Common myeloid progenitor, CD34-positive (primary cell): ENCODE measurements around the gene SLC35G1.
A peak's percentile ranks its signal among the peaks of the same experiment; 100 is the strongest.

ENCODE experiments used
- CTCF ChIA-PET: fragments of 350-600 bp; sonication (Branson Sonifier 250); formaldehyde crosslinking; loops from one replicate; lab custom pipeline; 2021; ENCODE audit warnings: antibody characterized with exemption; lab: Charles Lee
- POLR2A ChIA-PET: fragments of 350-600 bp; sonication (Branson Sonifier 250); formaldehyde crosslinking; loops from one replicate; lab custom pipeline; 2021; ENCODE audit warnings: antibody characterized with exemption; lab: Charles Lee
- DNase-seq, 3 donors: peaks; one replicate each; pipeline versions ENCODE4 v3.0.0 to v3.0.0-alpha.2; 2013
- H3K27ac ChIP-seq, 2 experiments: 1 replicate in 1 of 2; 2 replicates in 1 of 2; pipeline ENCODE4 v1.7.0; 2013; ENCODE audit warnings: inconsistent platforms in 2 of 2, low read length in 2 of 2, mild to moderate bottlenecking in 2 of 2, low read depth in 1 of 2, moderate library complexity in 1 of 2; ENCODE audit not compliant: severe bottlenecking in 2 of 2, insufficient read depth in 1 of 2, poor library complexity in 1 of 2
- H3K27me3 ChIP-seq, 5 experiments: replicated peaks in 2 of 5; 1 replicate in 3 of 5; 2 replicates in 2 of 5; pipeline versions ENCODE4 v1.6.1 to v1.7.0; 2013; ENCODE audit warnings: low read length in 4 of 5, mild to moderate bottlenecking in 2 of 5, moderate library complexity in 2 of 5, inconsistent platforms in 1 of 5; ENCODE audit not compliant: insufficient read depth in 5 of 5, control insufficient read depth in 4 of 5
- H3K36me3 ChIP-seq, 4 experiments: 1 replicate in 2 of 4; 2 replicates in 2 of 4; pipeline versions ENCODE4 v1.6.1 to v1.7.0; 2013; ENCODE audit warnings: low read length in 3 of 4, control low read depth in 1 of 4, mild to moderate bottlenecking in 1 of 4; ENCODE audit not compliant: control insufficient read depth in 4 of 4, insufficient read depth in 4 of 4
- H3K4me1 ChIP-seq, 4 experiments: 1 replicate in 3 of 4; 2 replicates in 1 of 4; pipeline versions ENCODE4 v1.6.1 to v1.7.1; 2013; ENCODE audit warnings: low read length in 3 of 4, mild to moderate bottlenecking in 3 of 4, control low read depth in 1 of 4, inconsistent platforms in 1 of 4, moderate library complexity in 1 of 4; ENCODE audit not compliant: control insufficient read depth in 4 of 4, insufficient read depth in 4 of 4; ENCODE audit errors: control extremely low read depth in 1 of 4
- H3K4me3 ChIP-seq, 7 experiments: 1 replicate in 4 of 7; 2 replicates in 3 of 7; pipeline versions ENCODE4 v1.5.1 to v1.7.0; 2013; ENCODE audit warnings: mild to moderate bottlenecking in 7 of 7, low read length in 6 of 7, moderate library complexity in 6 of 7, inconsistent platforms in 2 of 7, low read depth in 2 of 7, control low read depth in 1 of 7; ENCODE audit not compliant: insufficient read depth in 4 of 7, control insufficient read depth in 1 of 7; ENCODE audit errors: extremely low read depth in 1 of 7
- H3K9me3 ChIP-seq, 5 experiments: 1 replicate in 4 of 5; 2 replicates in 1 of 5; pipeline versions ENCODE4 v1.6.1 to v1.7.1; 2013; ENCODE audit warnings: low read length in 4 of 5, mild to moderate bottlenecking in 2 of 5, inconsistent platforms in 1 of 5, low read depth in 1 of 5, moderate library complexity in 1 of 5; ENCODE audit not compliant: control insufficient read depth in 4 of 5, insufficient read depth in 2 of 5; ENCODE audit errors: control extremely low read depth in 1 of 5
- WGBS: methylation state at CpG from one replicate; pipeline ENCODE4 v1.1.5; 2013; ENCODE audit not compliant: insufficient coverage; 5-methylcytosine and 5-hydroxymethylcytosine counted together

Gene SLC35G1

GRCh38 chr10:93879273-93879672 is 14.5 kb upstream of the SLC35G1 start:
- no peaks in the 10 kb centered on the region for H3K4me1 ChIP-seq
- no peak overlapping the region for H3K27ac ChIP-seq
- peaks cover 0 to 2% (median 0%) of the 10 kb centered on the region in 5 experiments for H3K27me3 ChIP-seq
- no peak for DNase-seq
- no peak overlapping the region for H3K4me3 ChIP-seq
- H3K9me3 ChIP-seq = no peaks in the 10 kb centered on the region
- H3K36me3 ChIP-seq = no peaks in the 10 kb centered on the region
- POLR2A ChIA-PET = no interaction called here
- CTCF ChIA-PET = no interaction called here

GRCh38 chr10:93894516-93895378 is 969 bp downstream of the SLC35G1 start:
- CTCF ChIA-PET = interaction anchor here (0.8 to 1.9 kb wide), 3 partner anchors 10 to 31 kb away, joined by 3 to 6 read pairs (median 4); no protein-coding TSS in a partner anchor
- H3K27ac ChIP-seq = no peak overlapping the region
- peaks cover 0 to 5% (median 0%) of the 10 kb centered on the region in 4 experiments for H3K36me3 ChIP-seq
- POLR2A ChIA-PET = interaction anchor here (1.1 kb wide), 1 partner anchor 475 kb away, joined by 3 read pairs; no protein-coding TSS in a partner anchor
- WGBS = 47% methylated on average over 21 of the region's 22 CpGs
- DNase-seq = no peak
- peak overlapping the region; percentile 65 to 86 (median 76) for H3K4me3 ChIP-seq
- H3K27me3 ChIP-seq = no peaks in the 10 kb centered on the region
- H3K9me3 ChIP-seq = no peaks in the 10 kb centered on the region
- H3K4me1 ChIP-seq = peaks cover 4 to 22% (median 13%) of the 10 kb centered on the region in 4 experiments

GRCh38 chr10:93897070-93897780 is 3.4 kb downstream of the SLC35G1 start:
- WGBS = 100% methylated on average over 3 of the region's 4 CpGs
- peaks cover 0 to 9% (median 2%) of the 10 kb centered on the region in 4 experiments for H3K36me3 ChIP-seq

GRCh38 chr10:93899109-93899508 is 5.3 kb downstream of the SLC35G1 start:
- WGBS = 100% methylated on average over 1 of the region's 2 CpGs
- CTCF ChIA-PET = no interaction called here

More at GRCh38 chr10:93897070-93897780, 3.4 kb downstream of the SLC35G1 start:
- Histone ChIP-seq H3K4me3 (no peak overlapping the region), H3K4me1 (peaks cover 4 to 22% (median 13%) of the 10 kb centered on the region in 4 experiments), H3K27me3 (no peaks in the 10 kb centered on the region), H3K27ac (no peak overlapping the region), H3K9me3 (no peaks in the 10 kb centered on the region)
- no peak for DNase-seq
- POLR2A ChIA-PET = no interaction called here
- CTCF ChIA-PET = interaction anchor here (1.9 kb wide), 1 partner anchor 20 kb away, joined by 6 read pairs; no protein-coding TSS in a partner anchor

GRCh38 chr10:93903051-93903450 is 9.3 kb downstream of the SLC35G1 start:
- CTCF ChIA-PET = interaction anchor here (1.1 to 1.7 kb wide), 2 partner anchors 14 to 18 kb away, joined by 4 to 5 read pairs; no protein-coding TSS in a partner anchor
- no peak for DNase-seq
- Histone ChIP-seq H3K4me3 (no peak overlapping the region), H3K4me1 (no peaks in the 10 kb centered on the region), H3K9me3 (no peaks in the 10 kb centered on the region), H3K27me3 (no peaks in the 10 kb centered on the region), H3K27ac (no peak overlapping the region), H3K36me3 (peaks cover 0 to 11% (median 2%) of the 10 kb centered on the region in 4 experiments)
- POLR2A ChIA-PET = no interaction called here
- WGBS = 100% methylated on average over 1 of the region's 2 CpGs

More at GRCh38 chr10:93899109-93899508, 5.3 kb downstream of the SLC35G1 start:
- DNase-seq = no peak
- Histone ChIP-seq H3K9me3 (no peaks in the 10 kb centered on the region), H3K27ac (no peak overlapping the region), H3K36me3 (peaks cover 0 to 9% (median 2%) of the 10 kb centered on the region in 4 experiments), H3K4me3 (no peak overlapping the region), H3K27me3 (no peaks in the 10 kb centered on the region), H3K4me1 (peaks cover 4 to 18% (median 9%) of the 10 kb centered on the region in 4 experiments)
- POLR2A ChIA-PET = no interaction called here

GRCh38 chr10:93904901-93905300 is 11.1 kb downstream of the SLC35G1 start:
- POLR2A ChIA-PET = no interaction called here
- Histone ChIP-seq H3K27ac (no peak overlapping the region), H3K9me3 (no peaks in the 10 kb centered on the region), H3K36me3 (peaks cover 0 to 11% (median 6%) of the 10 kb centered on the region in 4 experiments), H3K4me1 (no peaks in the 10 kb centered on the region), H3K4me3 (no peak overlapping the region), H3K27me3 (no peaks in the 10 kb centered on the region)
- no peak for DNase-seq
- CTCF ChIA-PET = interaction anchor here (0.8 to 1.9 kb wide), 6 partner anchors 9 to 415 kb away, joined by 3 to 5 read pairs (median 4); partner anchors contain the start of gene SLC35G1
- WGBS = 100% methylated on average over 5 of the region's 5 CpGs
